ENCODE results near the gene SLC9C1.

The SLC9C1 gene

DNA sequence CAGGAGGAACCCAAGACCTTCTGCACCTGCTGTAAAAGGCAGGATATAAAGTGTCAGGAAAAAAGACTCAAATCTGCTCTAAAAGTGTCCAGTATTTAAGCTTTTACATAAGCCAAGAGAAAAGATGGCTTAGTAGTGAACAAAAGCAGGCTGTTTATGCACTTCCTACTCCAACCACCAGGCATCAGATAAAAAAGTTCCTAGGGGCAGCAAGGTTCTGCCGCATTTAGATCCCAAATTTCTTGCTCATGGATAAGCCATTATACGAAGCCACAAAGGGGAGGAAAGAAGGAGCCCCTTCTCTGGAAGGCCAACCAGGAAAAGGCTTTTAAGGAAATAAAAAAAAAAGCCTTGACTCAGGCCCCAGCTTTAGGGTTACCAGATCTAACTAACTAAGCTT, 10.6 kb upstream of the SLC9C1 start:
- TF ChIP-seq CTCF (IDR thresholded peaks at IDR 0.05; ENCODE audit: insufficient read depth, missing control alignments), result no peak
- FAIRE-seq, result no peak

GRCh38 chr3:112303764-112304325, 9.8 kb upstream of the SLC9C1 start:
- TF ChIP-seq CTCF (IDR thresholded peaks at IDR 0.05; ENCODE audit: insufficient read depth, missing control alignments), result no peak
- DNase-seq (ENCODE audit: insufficient read length, low spot score) (no peak), FAIRE-seq (no peak)

More for the DNA sequence above, 10.6 kb upstream of the SLC9C1 start:
- DNase-seq (ENCODE audit: insufficient read length, low spot score), result no peak

DNA sequence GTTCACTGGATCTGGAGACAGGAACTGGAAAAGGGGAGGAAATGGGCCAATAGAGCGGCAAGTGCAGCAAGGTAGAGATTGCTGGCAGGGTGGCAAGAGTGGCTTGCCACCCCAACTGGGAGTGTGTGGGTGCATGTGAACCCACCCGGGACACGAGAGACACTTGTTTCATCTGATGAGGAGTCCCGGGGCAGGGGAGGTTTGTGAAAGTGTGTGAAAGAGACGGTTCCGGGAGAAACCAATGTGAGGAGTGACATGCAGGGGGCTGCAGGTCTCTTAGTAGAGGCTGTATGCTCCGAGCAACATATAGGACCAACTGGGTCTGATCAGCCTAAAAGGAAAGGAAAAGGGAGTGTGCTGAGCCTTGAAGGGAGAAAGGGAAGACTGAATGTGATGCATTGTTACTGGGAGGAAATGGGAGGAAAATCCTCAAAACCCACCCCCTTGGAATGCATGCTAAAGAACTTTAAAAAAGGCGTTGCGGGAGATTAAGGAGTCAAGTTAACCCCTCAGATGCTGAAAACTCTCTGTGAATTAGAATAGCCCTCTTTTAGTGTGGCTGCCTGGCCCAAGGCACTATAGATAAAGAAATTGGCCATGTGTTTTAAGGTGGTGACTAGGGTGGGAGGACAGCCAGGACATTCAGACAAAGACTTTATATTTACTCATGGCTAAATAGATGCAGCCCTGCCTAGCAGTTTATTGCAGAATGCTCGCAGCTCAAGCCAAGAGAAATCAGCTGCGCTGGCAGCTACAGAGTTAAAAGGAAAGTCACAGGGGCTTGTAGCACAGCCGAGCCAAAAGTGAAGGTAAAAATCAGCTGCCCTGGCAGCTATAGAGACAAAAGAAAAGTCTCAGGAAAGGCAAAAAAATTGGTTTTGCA, 9.1 kb upstream of the SLC9C1 start:
- TF ChIP-seq CTCF (IDR thresholded peaks at IDR 0.05; ENCODE audit: insufficient read depth, missing control alignments), result no peak
- DNase-seq (ENCODE audit: insufficient read length, low spot score) (no peak), FAIRE-seq (no peak)

GRCh38 chr3:112302150-112302830, 8.3 kb upstream of the SLC9C1 start:
- no peak for TF ChIP-seq CTCF (IDR thresholded peaks at IDR 0.05; ENCODE audit: insufficient read depth, missing control alignments)
- FAIRE-seq (no peak), DNase-seq (ENCODE audit: insufficient read length, low spot score) (no peak)

DNA sequence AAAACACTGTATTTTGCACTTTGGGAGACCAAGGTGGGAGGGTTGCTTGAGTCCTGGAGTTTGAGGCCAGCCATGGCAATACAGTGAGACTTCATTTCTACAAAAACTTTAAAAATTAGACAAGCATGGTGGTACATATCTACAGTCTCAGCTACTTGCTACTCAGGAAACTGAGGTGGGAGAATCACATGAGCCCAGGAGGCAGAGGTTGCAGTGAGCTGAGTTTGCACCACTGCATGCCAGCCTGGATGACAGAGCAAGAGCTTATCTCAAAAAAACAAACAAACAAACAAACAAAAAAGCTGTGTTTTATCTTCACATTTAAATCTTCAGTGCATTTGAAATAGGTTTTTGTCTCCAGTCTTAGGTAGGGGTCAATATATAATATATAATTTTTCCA, 4.8 kb upstream of the SLC9C1 start:
- FAIRE-seq (no peak), DNase-seq (ENCODE audit: insufficient read length, low spot score) (no peak)
- no peak for TF ChIP-seq CTCF (IDR thresholded peaks at IDR 0.05; ENCODE audit: insufficient read depth, missing control alignments)

DNA sequence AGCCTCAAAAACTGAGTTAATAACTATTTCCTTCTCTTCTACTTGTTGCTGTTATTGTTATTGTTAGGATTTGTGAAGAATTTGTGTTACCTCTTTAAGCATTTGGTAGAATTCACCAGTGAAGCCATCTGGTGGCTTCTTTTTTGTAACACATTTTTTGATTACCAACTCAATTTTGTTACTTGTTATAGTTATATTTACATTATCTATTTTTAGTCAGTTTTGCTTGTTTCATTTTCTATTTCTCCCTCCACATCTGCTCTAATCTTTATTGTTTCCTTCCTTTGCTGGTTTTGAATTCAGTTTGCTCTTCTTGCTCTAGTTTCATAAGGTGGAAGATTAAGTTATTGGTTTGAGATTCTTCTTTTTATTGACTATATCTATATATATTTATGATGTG, 3.7 kb upstream of the SLC9C1 start:
- no peak for TF ChIP-seq CTCF (IDR thresholded peaks at IDR 0.05; ENCODE audit: insufficient read depth, missing control alignments)
- DNase-seq (ENCODE audit: insufficient read length, low spot score), result no peak
- FAIRE-seq, result no peak
